ENCODE data around the gene REXO1. TPM values are rescaled to one million over a fixed set of nuclear protein-coding genes. Genes with fewer than 3 reads are reported as not detected.

REXO1 gene
- total and polyA plus RNA-seq, 2 of the 8 experiments (the other 6 are each of a cell fraction or from before 2014, with no cell fraction given) = 42.4 to 44.3 TPM

- H2AK5ac ChIP-seq (ENCODE audit: low read depth, low read length) = no peak overlapping the region
- peaks cover 0 to 7% of the 10 kb centered on the region in 2 experiments for H4K20me1 ChIP-seq (replicated peaks in 1 of 2; ENCODE audit: control insufficient read depth in 1 of 2, insufficient read depth in 2 of 2, low read length in 2 of 2)
- WGBS, 2 experiments (ENCODE audit: extremely low coverage in 1 of 2, insufficient coverage in 1 of 2, insufficient read length in 1 of 2, insufficient replicate concordance in 2 of 2, low coverage in 1 of 2, low lambda C conversion rate in 2 of 2, missing lambda C conversion rate in 1 of 2) = 56% methylated on average over 16 of the region's 16 CpGs; no CpG with 5 or more reads in 1 of the 2 experiments
- H3K27me3 ChIP-seq (replicated peaks in 1 of 4; ENCODE audit: control insufficient read depth in 3 of 4, extremely low read depth in 1 of 4, insufficient read depth in 3 of 4, low read length in 3 of 4) = no peaks in the 10 kb centered on the region
- H3K9ac ChIP-seq (replicated peaks in 1 of 4; ENCODE audit: extremely low read depth in 1 of 4, low read depth in 3 of 4, low read length in 3 of 4) = peak overlapping the region in 1 of 4 experiments; percentile 39; a peak in 1 of 7 replicates
- H3K14ac ChIP-seq (ENCODE audit: insufficient read length) = no peak overlapping the region
- H3K4me3 ChIP-seq (ENCODE audit: extremely low read depth in 1 of 4, insufficient read depth in 2 of 4, low read depth in 3 of 4, low read length in 4 of 4) = peak overlapping the region; percentile 86 to 91 (median 88); a peak in 7 of 8 replicates
- H3K56ac ChIP-seq (replicated peaks; ENCODE audit: insufficient read length, low read depth, low read length) = no peak overlapping the region
- no peaks in the 10 kb centered on the region for H3K9me3 ChIP-seq (ENCODE audit: insufficient read depth in 2 of 2, low read depth in 1 of 2, low read length in 1 of 2)
- no peak overlapping the region for H2BK5ac ChIP-seq (ENCODE audit: low read depth, low read length)
- no peak overlapping the region for H4K5ac ChIP-seq (ENCODE audit: insufficient read length, low read depth, low read length)
- ChIA-PET POLR2A (ENCODE audit: partially characterized antibody) (interaction anchor here (0.9 to 2.6 kb wide), 5 partner anchors 8 to 29 kb away, joined by 3 to 13 read pairs (median 9); partner anchors contain the start of gene ABHD17A), CTCF (ENCODE audit: partially characterized antibody) (interaction anchor here (0.6 to 2.4 kb wide), 5 partner anchors 10 to 177 kb away, joined by 3 to 12 read pairs (median 3); no protein-coding TSS in a partner anchor)
- H2BK120ac ChIP-seq (replicated peaks; ENCODE audit: low read depth, low read length) = no peak overlapping the region
- no peak overlapping the region for H4K91ac ChIP-seq (replicated peaks; ENCODE audit: insufficient read length, low read length)
- no peak overlapping the region for H4K8ac ChIP-seq (ENCODE audit: extremely low read depth, insufficient read depth, low read length)
- H3K79me1 ChIP-seq (ENCODE audit: low read depth, low read length) = peaks cover 4% of the 10 kb centered on the region
- H3K4me2 ChIP-seq (ENCODE audit: insufficient read depth in 1 of 2, low read depth in 2 of 2, low read length in 2 of 2) = peak overlapping the region; percentile 89 to 99
- peaks cover 0 to 33% of the 10 kb centered on the region in 2 experiments; a peak in 3 of 4 replicates for H3K79me2 ChIP-seq (ENCODE audit: control insufficient read depth in 1 of 2, insufficient read depth in 2 of 2, low read length in 2 of 2)
- no peak overlapping the region for H2AFZ ChIP-seq (ENCODE audit: low read length)
- DNase-seq (ENCODE audit: low read depth in 1 of 2, low spot score in 2 of 2) (no peak), FAIRE-seq (peak; percentile 50)
- no peaks in the 10 kb centered on the region for H3K36me3 ChIP-seq (ENCODE audit: control insufficient read depth in 2 of 4, insufficient read depth in 4 of 4, low read length in 3 of 4)
- H3K4me1 ChIP-seq (replicated peaks in 1 of 4; ENCODE audit: control insufficient read depth in 3 of 4, insufficient read depth in 4 of 4, low read length in 3 of 4) = peaks cover 0 to 7% (median 2%) of the 10 kb centered on the region in 4 experiments; a peak in 5 of 7 replicates
- no peak overlapping the region for H2BK20ac ChIP-seq (ENCODE audit: low read length)
- H3K23me2 ChIP-seq (ENCODE audit: low read depth, low read length) = peaks cover 14% of the 10 kb centered on the region
- H3K18ac ChIP-seq (ENCODE audit: extremely low read depth, low read length) = no peak overlapping the region
- H2BK15ac ChIP-seq (ENCODE audit: low read length) = no peak overlapping the region
- H3K4ac ChIP-seq (replicated peaks; ENCODE audit: insufficient read length, low read depth, low read length) = no peak overlapping the region
- H2BK12ac ChIP-seq (ENCODE audit: low read depth, low read length) = no peak overlapping the region
- no peak overlapping the region for H3K27ac ChIP-seq (ENCODE audit: low read depth, low read length)
- H3K23ac ChIP-seq (ENCODE audit: insufficient read length) = no peak overlapping the region
- TF ChIP-seq TAF7 (optimal IDR thresholded peaks at IDR 0.05; ENCODE audit: borderline replicate concordance, low read depth, low read length) = no peak
- no peak for TF ChIP-seq TBP (IDR thresholded peaks at IDR 0.05; ENCODE audit: low read depth, low read length)
- TF ChIP-seq CHD1 (IDR thresholded peaks at IDR 0.05; ENCODE audit: low read depth, low read length) = no peak
- TF ChIP-seq EGR1 (IDR thresholded peaks at IDR 0.05; ENCODE audit: borderline replicate concordance, low read depth, low read length) = no peak
- TF ChIP-seq POLR2AphosphoS5 (IDR thresholded peaks at IDR 0.05; ENCODE audit: low read depth, low read length) = no peak
- no peak for TF ChIP-seq TAF1 (IDR thresholded peaks at IDR 0.05; ENCODE audit: low read depth, low read length)
- no peak for TF ChIP-seq POLR2A (IDR thresholded peaks at IDR 0.05; ENCODE audit: control extremely low read depth in 1 of 2, low read depth in 2 of 2, low read length in 2 of 2)
- no peak for TF ChIP-seq SIX5 (IDR thresholded peaks at IDR 0.05; ENCODE audit: low read depth, low read length)
- TF ChIP-seq CBX8 (IDR thresholded peaks at IDR 0.05; ENCODE audit: borderline replicate concordance, low read depth, low read length) = no peak
- no peak for TF ChIP-seq SP1 (IDR thresholded peaks at IDR 0.05; ENCODE audit: low read depth, low read length)
- TF ChIP-seq KDM5A (IDR thresholded peaks at IDR 0.05; ENCODE audit: low read length) = no peak
- no peak for TF ChIP-seq HDAC2 (IDR thresholded peaks at IDR 0.05; ENCODE audit: borderline replicate concordance in 1 of 2, low read depth in 2 of 2, low read length in 2 of 2)
- TF ChIP-seq SP2 (IDR thresholded peaks at IDR 0.05; ENCODE audit: low read length) = no peak
- no peak for TF ChIP-seq MAFK (IDR thresholded peaks at IDR 0.05; ENCODE audit: low read depth, low read length)
- no peak for TF ChIP-seq BACH1 (IDR thresholded peaks at IDR 0.05; ENCODE audit: low read length)
These were observed 26.4 kb upstream of the REXO1 start for GRCh38 chr19:1874554-1875185.

Measured in H1 (cell line).